A549 (cell line): ENCODE results near the gene TMEM266. TPM values are rescaled to one million over a fixed set of nuclear protein-coding genes. Genes with fewer than 3 reads are reported as not detected.
A peak's percentile ranks its signal among the peaks of the same experiment; 100 is the strongest.

Experiments
- ATAC-seq, 2 experiments: fragments of 200-7000 bp in 1 of 2; fragments of >200 bp in 1 of 2; cut with Nextera tagmentation in 1 of 2; cut with Tn5 transposase in 1 of 2; 3 replicates each; pipeline versions ENCODE4 v1.8.0 to v1.9.1; 2018 to 2020; ENCODE audit warnings: mild to moderate bottlenecking in 1 of 2, moderate library complexity in 1 of 2
- CTCF ChIA-PET: fragments of 300-600 bp; sonication (Branson Sonifier 250); formaldehyde crosslinking; extraction: SDS; loops from one replicate; lab custom pipeline; 2021; ENCODE audit warnings: antibody characterized with exemption, inconsistent platforms; lab: Yijun Ruan, JAX
- POLR2A ChIA-PET: fragments of 350-600 bp; formaldehyde crosslinking; extraction: SDS; loops from one replicate; lab custom pipeline; 2021; ENCODE audit warnings: antibody characterized with exemption, inconsistent platforms; lab: Yijun Ruan, JAX
- DNase-seq, 2 experiments: peaks; one replicate each; pipeline versions ENCODE4 v3.0.0 to v3.0.0-alpha.2; 2011 to 2016; ENCODE audit warnings: low read depth in 1 of 2, low spot score in 1 of 2
- FAIRE-seq: peaks from 2 replicates; lab custom pipeline; 2011; peaks lifted over from hg19 to GRCh38; lab: Jason Lieb, UNC
- H3K27ac ChIP-seq, 2 experiments: fragments of >200 bp; sonication (Bioruptor Twin); formaldehyde crosslinking; 3 replicates each; pipeline ENCODE4 v1.5.1; 2016 to 2017
- H3K4me1 ChIP-seq: fragments of >200 bp; sonication (Bioruptor Twin); formaldehyde crosslinking; 3 replicates; pipeline ENCODE4 v1.6.1; 2016
- H3K4me2 ChIP-seq: fragments of >200 bp; sonication (Bioruptor Twin); formaldehyde crosslinking; 3 replicates; pipeline ENCODE4 v1.6.1; 2016
- H3K4me3 ChIP-seq: fragments of >200 bp; sonication (Bioruptor Twin); formaldehyde crosslinking; 3 replicates; pipeline ENCODE4 v1.5.1; 2016
- H3K9me3 ChIP-seq: fragments of >200 bp; sonication (Bioruptor Twin); formaldehyde crosslinking; 3 replicates; pipeline ENCODE4 v1.6.1; 2016
- EHF ChIP-seq: fragments of 250-450 bp; sonication (Bioruptor Pico); IDR thresholded peaks from 2 replicates; pipeline ENCODE4 v1.5.0; 2020; ENCODE audit warnings: mild to moderate bottlenecking
- EP300 ChIP-seq, 2 experiments: fragments of >200 bp; sonication (Bioruptor Twin); formaldehyde crosslinking; IDR thresholded peaks; 2 replicates in 1 of 2; 3 replicates in 1 of 2; pipeline ENCODE4 v1.6.1; 2016 to 2017
- ESRRA ChIP-seq: fragments of 150-350 bp; IDR thresholded peaks from 2 replicates; pipeline ENCODE4 v1.6.1; 2014; ENCODE audit warnings: mild to moderate bottlenecking, low read length, borderline replicate concordance
- FOXS1 ChIP-seq: fragments of 250-450 bp; sonication (Bioruptor Pico); IDR thresholded peaks from 2 replicates; pipeline ENCODE4 v1.5.0; 2020; ENCODE audit warnings: mild to moderate bottlenecking, moderate library complexity
- HEYL ChIP-seq: fragments of 250-450 bp; sonication (Bioruptor Pico); IDR thresholded peaks from 2 replicates; pipeline ENCODE4 v1.8.0; 2021; ENCODE audit warnings: mild to moderate bottlenecking, moderate library complexity
- HOXB5 ChIP-seq: fragments of 250-450 bp; sonication (Bioruptor Pico); IDR thresholded peaks from 2 replicates; pipeline ENCODE4 v1.5.0; 2020; ENCODE audit warnings: mild to moderate bottlenecking, moderate library complexity
- KDM1A ChIP-seq: fragments of 200-600 bp; sonication (generic); IDR thresholded peaks from 2 replicates; pipeline ENCODE4 v1.6.1; 2016; ENCODE audit warnings: low read depth, mild to moderate bottlenecking
- MAFK ChIP-seq: fragments of 450-650 bp; IDR thresholded peaks from 2 replicates; pipeline ENCODE4 v1.6.1; 2014; ENCODE audit not compliant: partially characterized antibody
- MAZ ChIP-seq: fragments of 150-350 bp; IDR thresholded peaks from 2 replicates; pipeline ENCODE4 v1.6.1; 2014; ENCODE audit warnings: antibody characterized with exemption, low read depth, low read length, borderline replicate concordance
- MYC ChIP-seq: IDR thresholded peaks from 2 replicates; pipeline ENCODE4 v1.6.1; 2012; ENCODE audit warnings: mild to moderate bottlenecking, inconsistent platforms, low read length, improper control_type of control experiment, borderline replicate concordance
- RCOR1 ChIP-seq: fragments of 150-350 bp; IDR thresholded peaks from 2 replicates; pipeline ENCODE4 v1.6.1; 2014; ENCODE audit warnings: antibody characterized with exemption, low read length, low read depth
- SMC3 ChIP-seq: fragments of >200 bp; sonication (Bioruptor Twin); formaldehyde crosslinking; IDR thresholded peaks from 3 replicates; pipeline ENCODE4 v1.6.1; 2018; ENCODE audit warnings: inconsistent platforms
- TFCP2L1 ChIP-seq: fragments of 250-450 bp; sonication (Bioruptor Pico); IDR thresholded peaks from 2 replicates; pipeline ENCODE4 v1.5.0; 2021; ENCODE audit warnings: mild to moderate bottlenecking
- TP53 ChIP-seq: fragments of 250-450 bp; sonication (Bioruptor Pico); IDR thresholded peaks from 2 replicates; pipeline ENCODE4 v1.5.0; 2021; ENCODE audit warnings: mild to moderate bottlenecking, moderate library complexity
- ZFP36 ChIP-seq: fragments of 450-650 bp; IDR thresholded peaks from 2 replicates; pipeline ENCODE4 v1.6.1; 2014; ENCODE audit warnings: borderline replicate concordance; ENCODE audit not compliant: partially characterized antibody
- WGBS: methylation state at CpG from one replicate; pipeline ENCODE4 v1.1.6; 2017; ENCODE audit errors: missing lambda C conversion rate; 5-methylcytosine and 5-hydroxymethylcytosine counted together
- polyA plus RNA-seq, 4 experiments: library from polyadenylated mRNA; depleted of rRNA in 3 of 4; stranded (reverse); fragments of >200 nt; fragmentation: RNase III in 1 of 4; extraction: RNeasy Plus Mini Kit Qiagen cat#74134 plus additional on column Dnase treatment in 1 of 4; gene quantifications; 2 replicates in 3 of 4; 3 replicates in 1 of 4; pipeline ENCODE4 v1.2.3, GENCODE V29; 2011 to 2017
- TF ChIP-seq, protein P1 (sequence below): IDR thresholded peaks from 2 replicates; pipeline ENCODE4 v1.6.1; 2012
- TF ChIP-seq, protein P2 (sequence below): fragments of 250-450 bp; sonication (Bioruptor Pico); IDR thresholded peaks from 2 replicates; pipeline ENCODE4 v1.5.0; 2020; ENCODE audit warnings: low read depth, mild to moderate bottlenecking, moderate library complexity
- TF ChIP-seq, protein P3 (sequence below): fragments of >200 bp; sonication (Bioruptor Twin); formaldehyde crosslinking; IDR thresholded peaks from 3 replicates; pipeline ENCODE4 v1.6.1; 2016

Gene TMEM266
- polyA plus RNA-seq, 2 of the 4 experiments (the other 2 are of a cell fraction): 0.06 to 0.08 TPM

DNA sequence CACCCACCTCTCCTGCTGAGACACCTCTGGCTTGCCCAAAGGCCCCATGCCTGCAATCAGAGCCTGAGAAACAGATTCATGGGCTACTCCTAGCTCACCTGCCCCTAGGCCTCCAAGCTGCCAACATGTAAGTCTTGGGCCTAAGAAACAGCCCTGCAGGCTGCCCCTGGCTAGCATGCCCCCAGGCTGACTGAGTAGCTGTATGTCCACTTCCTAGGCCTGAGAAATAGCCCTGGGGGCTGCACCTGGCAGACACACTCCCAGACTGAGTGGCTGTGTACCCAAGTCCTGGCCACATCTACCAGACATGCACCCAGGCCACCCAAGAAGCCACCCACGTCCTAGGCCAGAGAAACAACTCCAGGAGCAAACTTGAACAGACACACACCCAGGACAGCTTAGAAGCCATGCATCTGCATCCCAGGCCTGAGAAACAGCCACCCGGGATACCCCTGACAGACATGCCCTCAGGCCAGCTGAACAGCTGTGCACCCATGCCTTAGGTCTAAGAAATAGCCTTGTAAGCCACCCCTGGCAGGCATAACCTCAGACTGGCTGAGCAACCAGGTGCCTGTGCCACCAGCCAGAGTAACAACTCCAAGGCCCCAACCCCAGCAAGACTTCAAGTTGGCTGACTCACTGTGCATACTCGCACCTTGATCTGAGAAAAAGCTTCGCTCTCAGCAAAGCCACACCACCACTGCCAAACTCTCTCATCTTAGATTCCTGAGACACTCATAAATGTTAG lies 35.6 kb upstream of the TMEM266 start:
- 46% methylated on average over 4 of the region's 4 CpGs for WGBS
- H3K9me3 ChIP-seq: peaks cover 27% of the 10 kb centered on the region
- ChIA-PET CTCF (interaction anchor here (1.0 to 1.6 kb wide), 5 partner anchors 9 to 126 kb away, joined by 3 to 5 read pairs (median 4); no protein-coding TSS in a partner anchor), POLR2A (no interaction called here)
- no peak overlapping the region for H3K27ac ChIP-seq
- DNase-seq: no peak
- no peaks in the 10 kb centered on the region for H3K4me1 ChIP-seq
- H3K4me3 ChIP-seq: no peak overlapping the region
- FAIRE-seq: no peak
- no peak overlapping the region for H3K4me2 ChIP-seq
- TF ChIP-seq KDM1A (no peak), ESRRA (no peak), MAZ (no peak), MAFK (no peak)
- TF ChIP-seq, protein P1, sequence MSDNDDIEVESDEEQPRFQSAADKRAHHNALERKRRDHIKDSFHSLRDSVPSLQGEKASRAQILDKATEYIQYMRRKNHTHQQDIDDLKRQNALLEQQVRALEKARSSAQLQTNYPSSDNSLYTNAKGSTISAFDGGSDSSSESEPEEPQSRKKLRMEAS: no peak
- no peak for ATAC-seq

DNA sequence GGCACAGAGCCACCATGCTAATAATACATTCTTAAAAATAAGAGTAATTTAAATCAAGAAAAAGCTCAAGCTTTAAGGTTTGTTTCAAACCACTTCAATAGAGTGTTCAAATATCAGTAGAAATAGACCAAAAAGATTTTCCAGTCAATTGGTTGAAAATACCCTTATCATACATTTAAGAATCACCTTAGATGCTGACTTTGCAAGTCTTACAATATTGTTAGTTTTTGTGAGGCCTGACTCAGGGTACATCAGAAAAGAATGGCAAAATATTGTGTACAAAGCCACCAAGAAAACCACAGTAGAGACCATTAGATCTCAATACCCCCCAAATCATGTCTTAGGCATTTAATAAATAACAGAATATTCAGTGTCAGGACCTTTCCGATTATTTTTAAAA lies 27.7 kb upstream of the TMEM266 start:
- H3K4me3 ChIP-seq: no peak overlapping the region
- H3K4me2 ChIP-seq: no peak overlapping the region
- FAIRE-seq (peak; percentile 84), ATAC-seq (no peak), DNase-seq (no peak)
- H3K9me3 ChIP-seq: peaks cover 9% of the 10 kb centered on the region
- ChIA-PET CTCF (interaction anchor here (0.8 to 1.4 kb wide), 5 partner anchors 12 to 289 kb away, joined by 3 to 5 read pairs (median 3); no protein-coding TSS in a partner anchor), POLR2A (no interaction called here)
- WGBS: 69% methylated on average over 1 of the region's 1 CpG
- no peak overlapping the region for H3K27ac ChIP-seq
- TF ChIP-seq FOXS1 (CRISPR knock-in tag): no peak
- no peak for TF ChIP-seq HEYL
- peak; percentile 79 for TF ChIP-seq MAFK
- TF ChIP-seq RCOR1: no peak
- no peak for TF ChIP-seq TFCP2L1 (CRISPR knock-in tag)
- no peak for TF ChIP-seq MAZ
- TF ChIP-seq, protein P2, sequence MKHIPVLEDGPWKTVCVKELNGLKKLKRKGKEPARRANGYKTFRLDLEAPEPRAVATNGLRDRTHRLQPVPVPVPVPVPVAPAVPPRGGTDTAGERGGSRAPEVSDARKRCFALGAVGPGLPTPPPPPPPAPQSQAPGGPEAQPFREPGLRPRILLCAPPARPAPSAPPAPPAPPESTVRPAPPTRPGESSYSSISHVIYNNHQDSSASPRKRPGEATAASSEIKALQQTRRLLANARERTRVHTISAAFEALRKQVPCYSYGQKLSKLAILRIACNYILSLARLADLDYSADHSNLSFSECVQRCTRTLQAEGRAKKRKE (CRISPR knock-in tag): no peak
- TF ChIP-seq HOXB5 (CRISPR knock-in tag): no peak
- no peaks in the 10 kb centered on the region for H3K4me1 ChIP-seq

DNA sequence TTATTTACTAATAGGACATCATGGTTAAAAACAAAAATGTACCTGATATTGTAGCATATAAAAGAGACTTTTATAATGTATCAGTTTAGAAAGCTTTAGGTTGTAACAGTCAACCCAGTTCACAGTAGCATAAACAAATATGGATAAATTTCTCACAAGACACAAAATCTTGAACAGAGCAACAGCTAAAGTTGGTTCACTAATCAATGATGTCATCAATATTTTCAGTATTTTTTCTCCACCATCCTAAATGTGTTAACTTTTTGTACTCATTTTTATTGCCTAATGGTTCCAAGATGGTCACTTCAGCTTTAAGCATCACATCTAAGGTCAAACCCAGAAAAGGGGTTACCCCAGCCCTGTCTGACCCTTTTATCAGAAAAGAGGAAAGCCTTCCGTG lies 26.3 kb upstream of the TMEM266 start:
- TF ChIP-seq TP53 (CRISPR knock-in tag) (no peak), MYC (no peak), ZFP36 (no peak)
- ChIA-PET CTCF (interaction anchor here (0.9 to 1.3 kb wide), 2 partner anchors 10 to 23 kb away, joined by 3 to 5 read pairs; no protein-coding TSS in a partner anchor), POLR2A (no interaction called here)
- H3K4me3 ChIP-seq: no peak overlapping the region
- H3K4me2 ChIP-seq: no peak overlapping the region
- no peaks in the 10 kb centered on the region for H3K4me1 ChIP-seq
- no peak for ATAC-seq
- DNase-seq: no peak
- peaks cover 5% of the 10 kb centered on the region; the same call in 1 of the 3 replicates for H3K9me3 ChIP-seq
- H3K27ac ChIP-seq: no peak overlapping the region
- FAIRE-seq: no peak
- 86% methylated on average over 1 of the region's 1 CpG for WGBS

DNA sequence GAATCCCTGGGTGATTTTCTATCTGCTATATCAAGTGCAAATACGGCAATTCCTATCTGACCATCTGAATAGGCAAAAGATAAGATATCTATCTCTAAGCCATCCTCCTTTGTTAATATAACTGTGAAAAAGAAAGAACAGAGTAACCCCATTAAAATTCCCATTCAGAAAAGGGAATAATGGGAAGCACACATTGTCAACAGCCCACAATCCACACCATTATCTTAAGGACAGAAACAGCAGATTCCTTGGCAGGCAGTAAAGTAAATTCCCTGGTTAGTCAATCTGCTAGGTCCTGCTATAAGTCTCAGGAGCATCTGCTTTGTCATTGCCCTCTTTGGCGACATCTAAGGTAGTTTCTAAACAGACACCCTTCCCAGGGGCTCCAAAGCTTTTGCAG lies 25.7 kb upstream of the TMEM266 start:
- CTCF ChIA-PET: interaction anchor here (1.0 to 2.6 kb wide), 4 partner anchors 11 to 116 kb away, joined by 4 to 12 read pairs (median 4); no protein-coding TSS in a partner anchor
- POLR2A ChIA-PET: no interaction called here
- no peak overlapping the region for H3K4me2 ChIP-seq

More for the DNA sequence above, 25.7 kb upstream of the TMEM266 start:
- Histone ChIP-seq H3K27ac (no peak overlapping the region), H3K4me1 (no peaks in the 10 kb centered on the region), H3K4me3 (no peak overlapping the region), H3K9me3 (peaks cover 5% of the 10 kb centered on the region; the same call in 1 of the 3 replicates)
- WGBS: 56% methylated on average over 2 of the region's 2 CpGs
- FAIRE-seq (no peak), DNase-seq (no peak), ATAC-seq (no peak)
- no peak for TF ChIP-seq EP300 (IDR thresholded peaks at IDR 0.05)
- TF ChIP-seq SMC3: no peak
- no peak for TF ChIP-seq ESRRA
- TF ChIP-seq EHF: no peak
- TF ChIP-seq, protein P3, sequence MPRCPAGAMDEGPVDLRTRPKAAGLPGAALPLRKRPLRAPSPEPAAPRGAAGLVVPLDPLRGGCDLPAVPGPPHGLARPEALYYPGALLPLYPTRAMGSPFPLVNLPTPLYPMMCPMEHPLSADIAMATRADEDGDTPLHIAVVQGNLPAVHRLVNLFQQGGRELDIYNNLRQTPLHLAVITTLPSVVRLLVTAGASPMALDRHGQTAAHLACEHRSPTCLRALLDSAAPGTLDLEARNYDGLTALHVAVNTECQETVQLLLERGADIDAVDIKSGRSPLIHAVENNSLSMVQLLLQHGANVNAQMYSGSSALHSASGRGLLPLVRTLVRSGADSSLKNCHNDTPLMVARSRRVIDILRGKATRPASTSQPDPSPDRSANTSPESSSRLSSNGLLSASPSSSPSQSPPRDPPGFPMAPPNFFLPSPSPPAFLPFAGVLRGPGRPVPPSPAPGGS: no peak
